Mesenchymal stem cell (in vitro differentiated cells and primary cell): ENCODE results near the gene SMAD3.

Experiments
- DNase-seq: peaks from one replicate; pipeline ENCODE4 v3.0.0-alpha.2; 2013
- H2AFZ ChIP-seq: one replicate; pipeline ENCODE4 v1.6.1; 2013; ENCODE audit warnings: low read depth, mild to moderate bottlenecking, control low read depth, inconsistent platforms, low read length, moderate library complexity
- H2AK5ac ChIP-seq: 2 replicates; pipeline ENCODE4 v1.6.1; 2013; ENCODE audit warnings: low read length, moderate library complexity, mild to moderate bottlenecking, inconsistent platforms; ENCODE audit not compliant: severe bottlenecking
- H2BK120ac ChIP-seq: one replicate; pipeline ENCODE4 v1.6.1; 2013; ENCODE audit warnings: low read depth, mild to moderate bottlenecking, inconsistent platforms, low read length, moderate library complexity
- H2BK12ac ChIP-seq, 2 experiments: one replicate each; pipeline ENCODE4 v1.6.1; 2013; ENCODE audit warnings: inconsistent platforms in 2 of 2, low read length in 2 of 2, mild to moderate bottlenecking in 2 of 2, moderate library complexity in 2 of 2, control low read depth in 1 of 2
- H2BK15ac ChIP-seq: one replicate; pipeline ENCODE4 v1.6.1; 2013; ENCODE audit warnings: mild to moderate bottlenecking, low read depth, inconsistent platforms; ENCODE audit not compliant: poor library complexity, severe bottlenecking
- H2BK5ac ChIP-seq: 2 replicates; pipeline ENCODE4 v1.6.1; 2013; ENCODE audit warnings: low read depth, mild to moderate bottlenecking, low read length, control low read depth, inconsistent platforms; ENCODE audit not compliant: poor library complexity, severe bottlenecking
- H3K14ac ChIP-seq, 2 experiments: one replicate each; pipeline ENCODE4 v1.6.1; 2013; ENCODE audit warnings: inconsistent platforms in 2 of 2, low read length in 2 of 2, control low read depth in 1 of 2, mild to moderate bottlenecking in 1 of 2, moderate library complexity in 1 of 2
- H3K18ac ChIP-seq, 2 experiments: one replicate each; pipeline ENCODE4 v1.6.1; 2013; ENCODE audit warnings: inconsistent platforms in 2 of 2, low read length in 2 of 2, control low read depth in 1 of 2, low read depth in 1 of 2, mild to moderate bottlenecking in 1 of 2
- H3K23ac ChIP-seq, 2 experiments: one replicate each; pipeline ENCODE4 v1.6.1; 2013; ENCODE audit warnings: inconsistent platforms in 2 of 2, low read length in 2 of 2, mild to moderate bottlenecking in 2 of 2, moderate library complexity in 2 of 2, control low read depth in 1 of 2
- H3K27ac ChIP-seq: 2 replicates; pipeline ENCODE4 v1.5.1; 2013; ENCODE audit warnings: mild to moderate bottlenecking, moderate library complexity, low read length, control low read depth, inconsistent platforms; ENCODE audit not compliant: poor library complexity, severe bottlenecking
- H3K27me3 ChIP-seq, 2 experiments: 2 replicates each; pipeline versions ENCODE4 v1.6.1 to v1.7.0; 2013; ENCODE audit warnings: low read length in 2 of 2, mild to moderate bottlenecking in 2 of 2, moderate library complexity in 2 of 2, control low read depth in 1 of 2, inconsistent platforms in 1 of 2; ENCODE audit not compliant: control insufficient read depth in 1 of 2, insufficient read depth in 1 of 2
- H3K36me3 ChIP-seq, 2 experiments: 2 replicates each; pipeline versions ENCODE4 v1.6.1 to v1.7.0; 2013; ENCODE audit warnings: low read length in 2 of 2, control low read depth in 1 of 2, inconsistent platforms in 1 of 2, low read depth in 1 of 2, mild to moderate bottlenecking in 1 of 2; ENCODE audit not compliant: insufficient read depth in 2 of 2, control insufficient read depth in 1 of 2
- H3K4ac ChIP-seq, 2 experiments: one replicate each; pipeline ENCODE4 v1.6.1; 2013; ENCODE audit warnings: inconsistent platforms in 2 of 2, low read length in 2 of 2, mild to moderate bottlenecking in 2 of 2, moderate library complexity in 2 of 2, control low read depth in 1 of 2, low read depth in 1 of 2
- H3K4me1 ChIP-seq: 2 replicates; pipeline ENCODE4 v1.6.1; 2013; ENCODE audit warnings: low read depth, low read length, control low read depth; ENCODE audit not compliant: control insufficient read depth, insufficient read depth
- H3K4me2 ChIP-seq: 2 replicates; pipeline ENCODE4 v1.6.1; 2013; ENCODE audit warnings: low read length, mild to moderate bottlenecking, inconsistent platforms; ENCODE audit not compliant: poor library complexity, severe bottlenecking
- H3K4me3 ChIP-seq, 2 experiments: 2 replicates each; pipeline versions ENCODE4 v1.5.1 to v1.7.0; 2013; ENCODE audit warnings: low read length in 2 of 2, mild to moderate bottlenecking in 2 of 2, control low read depth in 1 of 2, low read depth in 1 of 2; ENCODE audit not compliant: insufficient read depth in 1 of 2
- H3K79me1 ChIP-seq: replicated peaks from 2 replicates; pipeline ENCODE4 v1.6.1; 2013; ENCODE audit warnings: mild to moderate bottlenecking, control low read depth, low read length, inconsistent platforms; ENCODE audit not compliant: poor library complexity, severe bottlenecking
- H3K9ac ChIP-seq: 2 replicates; pipeline ENCODE4 v1.7.0; 2013; ENCODE audit warnings: mild to moderate bottlenecking, low read length, moderate library complexity
- H3K9me3 ChIP-seq: 2 replicates; pipeline ENCODE4 v1.7.0; 2013; ENCODE audit warnings: mild to moderate bottlenecking, low read length; ENCODE audit not compliant: control insufficient read depth
- H4K8ac ChIP-seq: one replicate; pipeline ENCODE4 v1.6.1; 2013; ENCODE audit warnings: inconsistent platforms, mild to moderate bottlenecking, low read length, moderate library complexity
- H4K91ac ChIP-seq: one replicate; pipeline ENCODE4 v1.6.1; 2013; ENCODE audit warnings: mild to moderate bottlenecking, low read length, inconsistent platforms
- WGBS: methylation state at CpG from one replicate; pipeline ENCODE4 v1.1.7; 2013; ENCODE audit warnings: mixed read lengths; 5-methylcytosine and 5-hydroxymethylcytosine counted together

The SMAD3 gene

GRCh38 chr15:67164811-67165253 lies 99.4 kb downstream of the SMAD3 start:
- 88% methylated on average over 16 of the region's 17 CpGs for WGBS
- H2BK5ac ChIP-seq = no peak overlapping the region
- no peaks in the 10 kb centered on the region for H3K9me3 ChIP-seq
- peak overlapping the region; percentile 62 for H4K91ac ChIP-seq
- no peak overlapping the region for H2BK120ac ChIP-seq
- peak overlapping the region in 1 of 2 experiments; percentile 37 for H3K23ac ChIP-seq
- no peak overlapping the region for H3K4me2 ChIP-seq
- H3K14ac ChIP-seq = no peak overlapping the region
- peaks cover 38 to 62% of the 10 kb centered on the region in 2 experiments for H3K36me3 ChIP-seq
- no peak overlapping the region for H2AFZ ChIP-seq
- no peak overlapping the region for H3K9ac ChIP-seq
- peak overlapping the region; percentile 42 to 55 for H3K18ac ChIP-seq
- H3K27me3 ChIP-seq = no peaks in the 10 kb centered on the region
- DNase-seq = no peak
- H3K4me3 ChIP-seq = no peak overlapping the region
- peak overlapping the region; percentile 15 to 78 for H3K4ac ChIP-seq
- peak overlapping the region; percentile 67 for H4K8ac ChIP-seq
- peak overlapping the region in 1 of 2 experiments; percentile 80 for H2BK12ac ChIP-seq
- no peak overlapping the region for H2BK15ac ChIP-seq
- peaks cover 20% of the 10 kb centered on the region for H3K79me1 ChIP-seq
- peaks cover 25% of the 10 kb centered on the region for H3K4me1 ChIP-seq
- no peak overlapping the region for H3K27ac ChIP-seq
- peak overlapping the region; percentile 65 for H2AK5ac ChIP-seq

GRCh38 chr15:67165254-67166253 lies 100.2 kb downstream of the SMAD3 start:
- no peak overlapping the region for H2BK15ac ChIP-seq
- no peaks in the 10 kb centered on the region for H3K27me3 ChIP-seq
- peak overlapping the region; percentile 41 for H3K27ac ChIP-seq
- peak; percentile 59 for DNase-seq
- H3K36me3 ChIP-seq = peaks cover 42 to 69% of the 10 kb centered on the region in 2 experiments
- H3K4ac ChIP-seq = peak overlapping the region; percentile 29 to 63
- H3K14ac ChIP-seq = no peak overlapping the region
- H2BK12ac ChIP-seq = peak overlapping the region in 1 of 2 experiments; percentile 73
- H3K23ac ChIP-seq = no peak overlapping the region
- H3K9ac ChIP-seq = peak overlapping the region; percentile 17
- 69% methylated on average over 34 of the region's 34 CpGs for WGBS
- peaks cover 20% of the 10 kb centered on the region for H3K79me1 ChIP-seq
- peak overlapping the region; percentile 45 for H2AK5ac ChIP-seq
- H3K4me2 ChIP-seq = peak overlapping the region; percentile 21
- H2BK120ac ChIP-seq = no peak overlapping the region
- H2AFZ ChIP-seq = no peak overlapping the region
- no peak overlapping the region for H2BK5ac ChIP-seq
- H3K4me1 ChIP-seq = peaks cover 26% of the 10 kb centered on the region
- peak overlapping the region; percentile 35 for H4K91ac ChIP-seq
- peak overlapping the region; percentile 65 for H4K8ac ChIP-seq
- no peaks in the 10 kb centered on the region for H3K9me3 ChIP-seq
- peak overlapping the region in 1 of 2 experiments; percentile 14 for H3K4me3 ChIP-seq
- peak overlapping the region; percentile 37 to 42 for H3K18ac ChIP-seq

- Histone ChIP-seq H4K91ac (no peak overlapping the region), H2AFZ (no peak overlapping the region), H2BK12ac (no peak overlapping the region), H2BK15ac (no peak overlapping the region), H3K36me3 (peaks cover 44 to 78% of the 10 kb centered on the region in 2 experiments), H3K27me3 (no peaks in the 10 kb centered on the region), H3K27ac (no peak overlapping the region), H3K4me1 (peaks cover 24% of the 10 kb centered on the region), H4K8ac (no peak overlapping the region), H3K18ac (peak overlapping the region in 1 of 2 experiments; percentile 64), H3K4ac (peak overlapping the region in 1 of 2 experiments; percentile 1), H3K4me2 (no peak overlapping the region), H3K4me3 (no peak overlapping the region), H2AK5ac (no peak overlapping the region), H3K23ac (no peak overlapping the region), H2BK120ac (no peak overlapping the region), H3K9ac (peak overlapping the region; percentile 17), H2BK5ac (no peak overlapping the region), H3K79me1 (peaks cover 17% of the 10 kb centered on the region), H3K9me3 (no peaks in the 10 kb centered on the region), H3K14ac (no peak overlapping the region)
- DNase-seq = no peak
- 91% methylated on average over 13 of the region's 13 CpGs for WGBS
These were observed 101.0 kb downstream of the SMAD3 start for GRCh38 chr15:67166280-67167009.
